Left renal cortex interstitium (tissue), 4 donors: ENCODE results near the gene PLXND1. TPM values are rescaled to one million over a fixed set of nuclear protein-coding genes. Genes with fewer than 3 reads are reported as not detected.
"Not testable (repeated sequence)": the region's sequence is repeated elsewhere in the genome, so short reads cannot be mapped to it uniquely, and the experiment has no call there.

Experiments used
- DNase-seq, 4 donors: peaks; one replicate each; pipeline ENCODE4 v3.0.0-alpha.2; 2013; ENCODE audit warnings: low read depth in 4 of 4, low spot score in 2 of 4, missing footprints in 1 of 4
- polyA plus RNA-seq, 4 donors: library from polyadenylated mRNA; unstranded; fragments of 120-200 nt; gene quantifications; one replicate each; pipeline ENCODE4 v1.2.1, GENCODE V29; 2013; ENCODE audit not compliant: insufficient read length in 4 of 4

Gene PLXND1
- polyA plus RNA-seq, 4 donors = 121 to 147 (median 142) TPM

- no peak for DNase-seq
These were observed 74.2 kb downstream of the PLXND1 start for GRCh38 chr3:129532261-129532660.

- no peak for DNase-seq
These were observed 74.8 kb downstream of the PLXND1 start for GRCh38 chr3:129531699-129532098.

- DNase-seq = no peak
These were observed 75.7 kb downstream of the PLXND1 start for GRCh38 chr3:129530821-129531220.

- DNase-seq = peak in 1 of 4 donors; percentile 25
These were observed 76.2 kb downstream of the PLXND1 start for GRCh38 chr3:129530251-129530791.

GRCh38 chr3:129529436-129530210 lies 76.9 kb downstream of the PLXND1 start:
- no peak for DNase-seq

DNA sequence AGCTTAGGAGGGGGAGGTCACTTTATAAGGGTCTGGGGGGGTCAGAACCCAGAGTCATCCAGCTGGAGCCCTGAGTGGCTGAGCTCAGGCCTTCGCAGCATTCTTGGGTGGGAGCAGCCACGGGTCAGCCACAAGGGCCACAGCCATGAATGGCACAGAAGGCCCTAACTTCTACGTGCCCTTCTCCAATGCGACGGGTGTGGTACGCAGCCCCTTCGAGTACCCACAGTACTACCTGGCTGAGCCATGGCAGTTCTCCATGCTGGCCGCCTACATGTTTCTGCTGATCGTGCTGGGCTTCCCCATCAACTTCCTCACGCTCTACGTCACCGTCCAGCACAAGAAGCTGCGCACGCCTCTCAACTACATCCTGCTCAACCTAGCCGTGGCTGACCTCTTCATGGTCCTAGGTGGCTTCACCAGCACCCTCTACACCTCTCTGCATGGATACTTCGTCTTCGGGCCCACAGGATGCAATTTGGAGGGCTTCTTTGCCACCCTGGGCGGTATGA lies 77.8 kb downstream of the PLXND1 start, which contains the start of gene RHO:
Gene RHO (plus strand): TSS at position 51 of the 512 bp plus-strand sequence. CDS start 95 bp downstream, at position 146.
- no peak for DNase-seq

GRCh38 chr3:129527262-129527661 lies 79.2 kb downstream of the PLXND1 start:
- no peak for DNase-seq

- DNase-seq = no peak
These were observed 80.2 kb downstream of the PLXND1 start for GRCh38 chr3:129526121-129526900.

GRCh38 chr3:129525341-129525968 lies 81.0 kb downstream of the PLXND1 start:
- DNase-seq = no peak

- DNase-seq = no peak
These were observed 82.4 kb downstream of the PLXND1 start for GRCh38 chr3:129524081-129524480.

DNA sequence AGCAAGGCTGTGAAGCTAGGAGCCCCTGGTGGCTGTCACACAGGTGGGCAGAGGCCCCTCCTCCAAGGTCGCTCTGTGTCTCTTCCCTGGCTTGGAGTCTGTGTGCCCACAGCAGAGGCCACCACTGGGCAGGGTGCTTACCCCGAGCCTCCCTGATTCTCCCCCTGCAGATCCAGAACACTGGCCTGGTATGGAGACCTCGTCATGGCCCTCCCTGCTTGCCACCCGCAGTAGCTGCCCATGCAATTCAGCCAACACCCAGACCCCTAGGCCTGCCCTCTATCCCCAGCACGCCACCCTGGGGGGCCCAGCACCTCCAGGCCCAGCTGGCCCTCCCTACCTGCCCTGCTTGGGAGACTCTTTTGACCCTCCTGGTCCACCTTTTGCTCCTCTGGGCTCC lies 83.5 kb downstream of the PLXND1 start:
- no peak for DNase-seq

- no peak for DNase-seq
These were observed 84.9 kb downstream of the PLXND1 start for GRCh38 chr3:129521611-129522010.

DNA sequence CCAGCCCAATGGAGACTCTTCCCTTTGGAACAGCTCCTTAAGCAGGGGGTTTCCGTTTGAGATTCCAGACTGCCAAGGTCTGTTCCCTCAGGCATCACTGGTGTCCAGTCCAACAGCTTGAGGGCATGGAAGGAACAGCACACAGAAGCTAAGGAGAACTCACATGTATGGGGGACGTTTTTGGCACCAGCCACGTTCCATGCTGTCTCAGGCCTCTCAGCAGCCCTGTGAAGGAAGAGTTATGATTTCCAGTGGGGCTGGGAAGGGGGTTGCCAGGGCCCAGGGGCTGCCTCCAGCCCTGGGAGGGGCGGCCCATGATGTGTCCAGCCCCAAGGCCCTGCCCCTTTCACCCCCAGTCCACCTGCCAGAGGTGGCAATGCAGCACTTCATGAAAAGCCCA lies 85.5 kb downstream of the PLXND1 start:
- DNase-seq = no peak

GRCh38 chr3:129519896-129520715 lies 86.4 kb downstream of the PLXND1 start:
- DNase-seq = no peak

DNA sequence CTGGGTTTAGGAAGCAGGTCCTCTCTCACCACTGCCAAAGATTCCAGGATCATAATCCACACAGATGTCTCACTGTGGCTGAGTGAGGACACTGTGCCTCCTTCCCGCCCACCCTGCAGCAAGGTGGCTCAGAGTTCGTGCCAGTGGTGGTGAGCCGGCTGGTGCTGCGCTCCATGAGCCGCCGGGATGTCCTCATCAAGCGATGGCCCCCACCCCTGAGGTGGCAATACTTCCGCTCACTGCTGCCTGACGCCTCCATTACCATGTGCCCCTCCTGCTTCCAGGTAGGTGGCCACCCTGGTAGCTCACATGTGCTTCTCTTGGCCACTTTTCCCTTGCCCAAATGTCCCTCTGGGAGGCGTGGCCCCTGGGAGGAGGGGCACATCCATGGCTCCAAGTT lies 87.0 kb downstream of the PLXND1 start:
- DNase-seq = no peak

- DNase-seq = no peak
These were observed 87.9 kb downstream of the PLXND1 start for GRCh38 chr3:129518581-129518980.

DNA sequence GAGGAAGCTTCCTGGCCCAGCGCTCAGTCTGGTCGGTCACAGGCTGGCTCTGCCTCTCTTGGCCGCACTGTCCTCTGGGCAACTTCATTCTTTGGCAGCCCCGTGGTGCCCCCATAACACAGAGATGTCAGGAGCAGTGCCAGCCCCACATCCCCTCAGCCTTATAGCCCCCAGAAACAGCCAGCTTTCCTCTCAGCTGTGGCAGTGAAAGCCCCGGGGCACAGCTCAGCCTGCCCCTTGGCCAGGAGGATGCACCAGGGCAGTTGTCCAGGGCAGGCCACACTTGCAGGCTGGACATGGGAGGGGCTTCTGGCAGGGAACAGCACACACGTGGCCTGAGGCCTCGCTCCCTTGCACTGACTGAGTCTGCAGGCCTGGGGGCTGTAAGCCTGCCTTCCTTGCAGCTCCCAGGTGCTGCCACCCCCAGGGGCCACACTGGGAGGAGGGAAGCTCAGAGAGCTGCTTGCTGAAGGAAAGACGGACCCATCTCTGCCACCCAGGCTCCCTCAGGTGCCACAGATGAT lies 88.4 kb downstream of the PLXND1 start:
- DNase-seq = no peak

GRCh38 chr3:129517516-129517915 lies 89.0 kb downstream of the PLXND1 start:
- DNase-seq = no peak

DNA sequence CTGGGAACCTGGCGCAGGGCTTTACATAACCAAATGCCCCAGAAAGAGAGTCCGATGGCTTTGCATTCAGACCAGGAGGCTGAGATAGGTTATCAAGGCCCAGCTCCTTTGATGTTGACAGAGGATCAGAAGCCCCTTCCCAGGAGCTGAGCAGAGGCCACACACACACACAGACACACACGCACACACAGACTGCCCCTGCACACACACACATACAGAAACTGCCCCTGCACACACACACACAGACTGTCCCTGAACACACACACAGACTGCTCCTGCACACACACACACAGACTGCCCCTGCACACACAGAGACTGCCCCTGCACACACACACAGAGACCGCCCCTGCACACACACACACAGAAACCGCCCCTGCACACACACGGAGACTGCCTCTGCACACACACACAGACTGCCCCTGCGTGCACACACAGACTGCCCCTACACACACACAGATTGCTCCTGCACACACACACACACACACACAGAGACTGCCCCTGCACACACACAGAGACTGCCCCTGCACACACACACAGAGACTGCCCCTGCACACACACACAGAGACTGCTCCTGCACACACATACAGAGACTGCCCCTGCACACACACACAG lies 90.5 kb downstream of the PLXND1 start:
- not testable (repeated sequence) for DNase-seq
